Loucy (cell line): ENCODE measurements around the gene CDYL.

ENCODE experiments used
- H2AFZ ChIP-seq: fragments of 200-600 bp; sonication (generic); 2 replicates; pipeline ENCODE4 v1.6.0; 2016; ENCODE audit warnings: antibody characterized with exemption, mild to moderate bottlenecking, low read length, moderate library complexity
- H3F3A ChIP-seq: fragments of 200-600 bp; 2 replicates; pipeline ENCODE4 v1.6.0; 2016; ENCODE audit warnings: antibody characterized with exemption, low read depth, mild to moderate bottlenecking
- H3K27me3 ChIP-seq: fragments of 200-600 bp; sonication (generic); 2 replicates; pipeline ENCODE4 v1.6.1; 2014; ENCODE audit warnings: low read length, mild to moderate bottlenecking; ENCODE audit not compliant: insufficient read depth, poor library complexity, severe bottlenecking
- H3K36me3 ChIP-seq: fragments of 200-600 bp; sonication (generic); 2 replicates; pipeline ENCODE4 v1.6.1; 2016; ENCODE audit warnings: low read length; ENCODE audit not compliant: insufficient read depth
- H3K4me1 ChIP-seq: fragments of 200-600 bp; sonication (generic); 2 replicates; pipeline ENCODE4 v1.5.1; 2014; ENCODE audit warnings: low read length, mild to moderate bottlenecking; ENCODE audit not compliant: insufficient read depth, poor library complexity, severe bottlenecking
- H3K4me2 ChIP-seq: fragments of 200-600 bp; sonication (generic); 2 replicates; pipeline ENCODE4 v1.6.0; 2014; ENCODE audit warnings: antibody characterized with exemption, low read length, low read depth, mild to moderate bottlenecking; ENCODE audit not compliant: poor library complexity, severe bottlenecking
- H3K4me3 ChIP-seq: fragments of 200-600 bp; sonication (generic); 2 replicates; pipeline ENCODE4 v1.5.1; 2014; ENCODE audit warnings: low read length, mild to moderate bottlenecking, mixed read lengths; ENCODE audit not compliant: poor library complexity, severe bottlenecking
- H3K79me2 ChIP-seq: fragments of 200-600 bp; sonication (generic); 2 replicates; pipeline ENCODE4 v1.6.1; 2014; ENCODE audit warnings: low read length; ENCODE audit not compliant: insufficient read depth
- H3K9ac ChIP-seq: fragments of 200-600 bp; sonication (generic); 2 replicates; pipeline ENCODE4 v1.6.0; 2014; ENCODE audit warnings: mild to moderate bottlenecking, low read depth, low read length, moderate library complexity; ENCODE audit not compliant: poor library complexity, severe bottlenecking
- H3K9me2 ChIP-seq: fragments of 200-600 bp; sonication (generic); replicated peaks from 2 replicates; pipeline ENCODE4 v1.6.1; 2016; ENCODE audit warnings: low read depth, low read length, mixed read lengths
- H3K9me3 ChIP-seq: fragments of 200-600 bp; sonication (generic); 2 replicates; pipeline ENCODE4 v1.6.1; 2014; ENCODE audit warnings: mild to moderate bottlenecking, antibody characterized with exemption, low read length, low read depth; ENCODE audit not compliant: insufficient read depth
- H4K20me1 ChIP-seq: fragments of 200-600 bp; sonication (generic); 2 replicates; pipeline ENCODE4 v1.6.0; 2014; ENCODE audit warnings: antibody characterized with exemption, low read length, mild to moderate bottlenecking; ENCODE audit not compliant: insufficient read depth, poor library complexity, severe bottlenecking
- EZH2phosphoT487 ChIP-seq: fragments of 200-600 bp; IDR thresholded peaks from 2 replicates; pipeline ENCODE4 v1.6.1; 2018; ENCODE audit warnings: antibody characterized with exemption, mild to moderate bottlenecking, moderate library complexity, borderline replicate concordance
- TF ChIP-seq, protein P1 (sequence below): fragments of 200-600 bp; sonication (generic); conservative IDR thresholded peaks from 2 replicates; pipeline ENCODE4 v1.5.1; 2014; ENCODE audit warnings: mild to moderate bottlenecking, antibody characterized with exemption, low read length

CDYL gene

DNA sequence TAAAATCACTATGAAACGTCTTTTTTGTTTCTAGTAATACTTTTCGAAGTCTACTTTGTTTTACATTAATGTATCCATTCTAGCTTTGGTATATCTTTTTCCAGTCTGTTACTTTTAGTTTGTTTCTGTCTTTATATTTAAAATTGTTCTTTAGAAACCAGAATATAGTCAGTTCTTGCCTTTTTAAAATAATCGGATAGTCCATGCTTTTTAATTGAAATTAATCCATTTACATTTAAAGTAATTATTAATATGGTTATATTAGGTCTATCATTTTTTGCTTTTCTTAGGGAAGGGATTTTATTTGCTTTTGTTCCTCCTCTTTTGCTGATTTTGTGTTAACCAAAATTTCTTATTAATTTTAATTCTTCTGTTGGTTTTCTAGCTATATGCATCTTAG is 23.7 kb downstream of the CDYL start:
- H3K4me3 ChIP-seq: no peak overlapping the region

DNA sequence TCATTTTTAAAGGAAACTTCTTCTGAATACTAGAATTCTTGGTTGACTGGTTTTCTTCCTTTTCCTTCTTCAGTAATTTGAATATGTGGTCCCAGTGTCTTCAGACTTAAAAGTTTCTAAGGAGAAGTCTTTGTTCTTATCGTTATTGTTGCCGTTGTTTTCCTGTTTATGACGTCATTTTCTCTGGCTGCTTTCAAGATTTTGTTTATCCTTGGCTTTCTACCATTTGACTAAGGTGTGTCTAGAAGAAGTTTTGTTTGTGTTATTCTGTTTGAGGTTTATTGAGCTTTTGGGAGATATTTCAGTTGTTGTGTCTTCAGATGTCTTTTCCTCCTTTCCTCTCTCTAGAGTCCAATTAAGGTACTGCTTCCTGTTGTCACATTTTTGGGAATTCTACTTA is 24.5 kb downstream of the CDYL start:
- Histone ChIP-seq H3K27me3 (no peaks in the 10 kb centered on the region), H3K4me3 (no peak overlapping the region), H3K9ac (no peak overlapping the region), H3K4me1 (peaks cover 8% of the 10 kb centered on the region), H4K20me1 (peaks cover 61% of the 10 kb centered on the region), H2AFZ (no peak overlapping the region), H3K9me2 (no peaks in the 10 kb centered on the region), H3K9me3 (peaks cover 7% of the 10 kb centered on the region; the same call in 1 of the 2 replicates), H3K79me2 (peaks cover 98% of the 10 kb centered on the region), H3K36me3 (no peaks in the 10 kb centered on the region), H3K4me2 (no peak overlapping the region), H3F3A (no peaks in the 10 kb centered on the region)
- no peak for TF ChIP-seq EZH2phosphoT487
- TF ChIP-seq, protein P1, sequence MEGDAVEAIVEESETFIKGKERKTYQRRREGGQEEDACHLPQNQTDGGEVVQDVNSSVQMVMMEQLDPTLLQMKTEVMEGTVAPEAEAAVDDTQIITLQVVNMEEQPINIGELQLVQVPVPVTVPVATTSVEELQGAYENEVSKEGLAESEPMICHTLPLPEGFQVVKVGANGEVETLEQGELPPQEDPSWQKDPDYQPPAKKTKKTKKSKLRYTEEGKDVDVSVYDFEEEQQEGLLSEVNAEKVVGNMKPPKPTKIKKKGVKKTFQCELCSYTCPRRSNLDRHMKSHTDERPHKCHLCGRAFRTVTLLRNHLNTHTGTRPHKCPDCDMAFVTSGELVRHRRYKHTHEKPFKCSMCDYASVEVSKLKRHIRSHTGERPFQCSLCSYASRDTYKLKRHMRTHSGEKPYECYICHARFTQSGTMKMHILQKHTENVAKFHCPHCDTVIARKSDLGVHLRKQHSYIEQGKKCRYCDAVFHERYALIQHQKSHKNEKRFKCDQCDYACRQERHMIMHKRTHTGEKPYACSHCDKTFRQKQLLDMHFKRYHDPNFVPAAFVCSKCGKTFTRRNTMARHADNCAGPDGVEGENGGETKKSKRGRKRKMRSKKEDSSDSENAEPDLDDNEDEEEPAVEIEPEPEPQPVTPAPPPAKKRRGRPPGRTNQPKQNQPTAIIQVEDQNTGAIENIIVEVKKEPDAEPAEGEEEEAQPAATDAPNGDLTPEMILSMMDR: no peak

More for the DNA sequence above, 23.7 kb downstream of the CDYL start:
- TF ChIP-seq, protein P1: no peak
- no peak for TF ChIP-seq EZH2phosphoT487
- H3F3A ChIP-seq: no peaks in the 10 kb centered on the region
- no peaks in the 10 kb centered on the region for H3K9me2 ChIP-seq
- peaks cover 7% of the 10 kb centered on the region; the same call in 1 of the 2 replicates for H3K9me3 ChIP-seq
- no peak overlapping the region for H3K4me2 ChIP-seq
- H2AFZ ChIP-seq: no peak overlapping the region
- peaks cover 57% of the 10 kb centered on the region for H4K20me1 ChIP-seq
- H3K9ac ChIP-seq: no peak overlapping the region
- no peaks in the 10 kb centered on the region for H3K27me3 ChIP-seq
- H3K79me2 ChIP-seq: peaks cover 98% of the 10 kb centered on the region
- H3K4me1 ChIP-seq: peaks cover 8% of the 10 kb centered on the region
- H3K36me3 ChIP-seq: no peaks in the 10 kb centered on the region

DNA sequence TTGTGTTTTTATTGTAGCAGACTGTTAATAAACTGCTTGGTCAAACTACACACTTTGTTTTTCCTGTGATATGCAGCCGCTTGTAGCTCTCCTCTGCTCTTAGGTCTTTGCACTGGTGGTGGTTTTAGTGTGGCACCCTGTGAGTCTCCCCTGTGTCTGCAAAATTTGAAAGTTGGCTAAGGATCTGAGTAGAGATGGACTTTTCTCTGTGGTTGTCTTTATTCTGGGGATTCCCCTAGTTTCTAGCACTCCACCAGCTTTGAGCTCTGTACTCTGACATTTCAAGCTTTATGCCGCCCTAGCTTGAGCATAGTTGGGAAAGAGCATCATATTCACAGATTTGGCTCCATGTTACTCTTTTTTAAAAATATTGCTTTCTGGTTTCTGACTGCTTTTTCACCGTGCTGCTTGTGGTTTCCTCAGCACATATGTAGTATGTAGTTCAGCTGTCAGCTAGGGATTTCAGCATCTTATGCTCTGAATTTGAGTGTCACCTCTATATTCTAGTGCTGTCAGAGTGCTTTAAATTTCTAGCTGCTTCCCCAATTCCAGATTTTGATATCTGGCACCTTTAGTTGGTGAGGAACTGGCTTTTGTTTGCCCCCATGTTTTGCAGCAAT is 25.4 kb downstream of the CDYL start:
- peaks cover 98% of the 10 kb centered on the region for H3K79me2 ChIP-seq
- no peak overlapping the region for H3K9ac ChIP-seq
- H3F3A ChIP-seq: no peaks in the 10 kb centered on the region
- H3K9me2 ChIP-seq: no peaks in the 10 kb centered on the region
- TF ChIP-seq EZH2phosphoT487: no peak
- TF ChIP-seq, protein P1: no peak
- no peaks in the 10 kb centered on the region for H3K36me3 ChIP-seq
- no peak overlapping the region for H2AFZ ChIP-seq
- no peak overlapping the region for H3K4me2 ChIP-seq
- H3K4me1 ChIP-seq: peaks cover 8% of the 10 kb centered on the region
- peaks cover 7% of the 10 kb centered on the region; the same call in 1 of the 2 replicates for H3K9me3 ChIP-seq
- H4K20me1 ChIP-seq: peaks cover 61% of the 10 kb centered on the region
- H3K4me3 ChIP-seq: no peak overlapping the region
- no peaks in the 10 kb centered on the region for H3K27me3 ChIP-seq
